Fibroblast of upper back skin (primary cell): Measurements from ENCODE around the gene CDT1.
A peak's percentile ranks its signal among the peaks of the same experiment; 100 is the strongest.
"Not testable (repeated sequence)": the region's sequence is repeated elsewhere in the genome, so short reads cannot be mapped to it uniquely, and the experiment has no call there.

Source experiments
- DNase-seq: peaks from one replicate; pipeline ENCODE4 v3.0.0-alpha.2; 2013

CDT1 gene

GRCh38 chr16:88769617-88770460 lies 33.8 kb upstream of the CDT1 start:
- no peak for DNase-seq

GRCh38 chr16:88770461-88771293 lies 32.9 kb upstream of the CDT1 start:
- DNase-seq, result peak; percentile 87

GRCh38 chr16:88771294-88771772 lies 32.3 kb upstream of the CDT1 start:
- no peak for DNase-seq

GRCh38 chr16:88771781-88772180 lies 31.8 kb upstream of the CDT1 start:
- DNase-seq, result not testable (repeated sequence)

- DNase-seq, result peak; percentile 96
Measured at GRCh38 chr16:88772871-88773811, 30.4 kb upstream of the CDT1 start.

- DNase-seq, result peak; percentile 43
Measured at GRCh38 chr16:88773812-88774291, 29.7 kb upstream of the CDT1 start.

GRCh38 chr16:88774544-88775393 lies 28.8 kb upstream of the CDT1 start:
- DNase-seq, result no peak

GRCh38 chr16:88775825-88776224 lies 27.8 kb upstream of the CDT1 start:
- DNase-seq, result no peak

- DNase-seq, result no peak
Measured at GRCh38 chr16:88777471-88778270, 25.9 kb upstream of the CDT1 start.

GRCh38 chr16:88778271-88778525 lies 25.4 kb upstream of the CDT1 start:
- no peak for DNase-seq

- no peak for DNase-seq
Measured at GRCh38 chr16:88778541-88779065, 25.0 kb upstream of the CDT1 start.

- DNase-seq, result no peak
Measured at GRCh38 chr16:88779406-88780141, 24.0 kb upstream of the CDT1 start.

- no peak for DNase-seq
Measured at GRCh38 chr16:88780142-88781062, 23.2 kb upstream of the CDT1 start.

- no peak for DNase-seq
Measured at GRCh38 chr16:88781140-88782077, 22.2 kb upstream of the CDT1 start.

- DNase-seq, result peak; percentile 50
Measured at GRCh38 chr16:88782454-88783390, 20.9 kb upstream of the CDT1 start.

- no peak for DNase-seq
Measured at GRCh38 chr16:88783391-88784073, 20.1 kb upstream of the CDT1 start.
